GM12875 (cell line): ENCODE results near the gene PRKCB.
"Not testable (repeated sequence)": the region's sequence is repeated elsewhere in the genome, so short reads cannot be mapped to it uniquely, and the experiment has no call there.

Experiments used
- H3K4me3 ChIP-seq: one replicate; pipeline ENCODE4 v1.5.1; 2011; ENCODE audit warnings: low read depth, low read length, control low read depth
- CTCF ChIP-seq: IDR thresholded peaks from 2 replicates; pipeline ENCODE4 v1.5.1; 2011; ENCODE audit warnings: low read depth, mild to moderate bottlenecking, control low read depth, inconsistent platforms, low read length, moderate library complexity, borderline replicate concordance; ENCODE audit not compliant: insufficient read depth

Gene PRKCB

GRCh38 chr16:24150282-24150681 is 314.5 kb downstream of the PRKCB start:
- H3K4me3 ChIP-seq = no peak overlapping the region
- no peak for TF ChIP-seq CTCF

GRCh38 chr16:24151482-24151939 is 315.7 kb downstream of the PRKCB start:
- no peak for TF ChIP-seq CTCF
- H3K4me3 ChIP-seq = no peak overlapping the region

- H3K4me3 ChIP-seq = not testable (repeated sequence)
Observed at GRCh38 chr16:24152048-24152447, 316.3 kb downstream of the PRKCB start.

GRCh38 chr16:24152826-24153225 is 317.0 kb downstream of the PRKCB start:
- no peak overlapping the region for H3K4me3 ChIP-seq
- no peak for TF ChIP-seq CTCF

- H3K4me3 ChIP-seq = no peak overlapping the region
- TF ChIP-seq CTCF = no peak
Observed at GRCh38 chr16:24156777-24157176, 321.0 kb downstream of the PRKCB start.

GRCh38 chr16:24163935-24164334 is 328.2 kb downstream of the PRKCB start:
- no peak overlapping the region for H3K4me3 ChIP-seq
- TF ChIP-seq CTCF = no peak

- TF ChIP-seq CTCF = no peak
- H3K4me3 ChIP-seq = no peak overlapping the region
Observed at GRCh38 chr16:24164416-24164815, 328.6 kb downstream of the PRKCB start.

GRCh38 chr16:24165273-24165672 is 329.5 kb downstream of the PRKCB start:
- H3K4me3 ChIP-seq = no peak overlapping the region
- no peak for TF ChIP-seq CTCF
